H9 (cell line): Measurements from ENCODE around the gene ST7L. TPM values are rescaled to one million over a fixed set of nuclear protein-coding genes. Genes with fewer than 3 reads are reported as not detected.

Source experiments
- DNase-seq: peaks from one replicate; pipeline ENCODE4 v3.0.0-alpha.2; 2017
- H2AFZ ChIP-seq: one replicate; pipeline ENCODE4 v1.6.1; 2013; ENCODE audit warnings: mild to moderate bottlenecking, low read length, control low read depth, moderate library complexity
- H2AK5ac ChIP-seq: 2 replicates; pipeline ENCODE4 v1.6.1; 2013; ENCODE audit warnings: low read length, control low read depth, mixed read lengths; ENCODE audit not compliant: insufficient read length
- H2BK120ac ChIP-seq: one replicate; pipeline ENCODE4 v1.6.1; 2013; ENCODE audit warnings: low read depth, mild to moderate bottlenecking, low read length, control low read depth, inconsistent platforms; ENCODE audit not compliant: poor library complexity, severe bottlenecking
- H2BK12ac ChIP-seq: 2 replicates; pipeline ENCODE4 v1.6.1; 2013; ENCODE audit warnings: low read length, control low read depth, mixed read lengths, low read depth; ENCODE audit not compliant: insufficient read length
- H2BK15ac ChIP-seq: 2 replicates; pipeline ENCODE4 v1.6.1; 2013; ENCODE audit warnings: low read depth, low read length, control low read depth
- H2BK20ac ChIP-seq: one replicate; pipeline ENCODE4 v1.6.1; 2013; ENCODE audit warnings: low read depth, mild to moderate bottlenecking, low read length, control low read depth, inconsistent platforms; ENCODE audit not compliant: poor library complexity, severe bottlenecking
- H2BK5ac ChIP-seq: 2 replicates; pipeline ENCODE4 v1.6.1; 2013; ENCODE audit warnings: low read length, control low read depth, mixed read lengths; ENCODE audit not compliant: insufficient read length
- H3K14ac ChIP-seq: 2 replicates; pipeline ENCODE4 v1.6.1; 2013; ENCODE audit warnings: low read length, control low read depth; ENCODE audit not compliant: insufficient read depth
- H3K18ac ChIP-seq: 2 replicates; pipeline ENCODE4 v1.6.1; 2013; ENCODE audit warnings: low read depth, mild to moderate bottlenecking, mixed read lengths, low read length, control low read depth; ENCODE audit not compliant: insufficient read length
- H3K23ac ChIP-seq: 2 replicates; pipeline ENCODE4 v1.6.1; 2013; ENCODE audit warnings: low read length, control low read depth, mixed read lengths, low read depth; ENCODE audit not compliant: insufficient read length
- H3K23me2 ChIP-seq: 2 replicates; pipeline ENCODE4 v1.6.1; 2013; ENCODE audit warnings: low read depth, mild to moderate bottlenecking, mixed read lengths, low read length, control low read depth; ENCODE audit not compliant: insufficient read length, poor library complexity, severe bottlenecking
- H3K27ac ChIP-seq: 2 replicates; pipeline ENCODE4 v1.5.1; 2013; ENCODE audit warnings: low read length, control low read depth, mixed read lengths, low read depth; ENCODE audit not compliant: insufficient read length
- H3K27me3 ChIP-seq: 2 replicates; pipeline ENCODE4 v1.6.1; 2013; ENCODE audit warnings: low read length, control low read depth, inconsistent platforms; ENCODE audit not compliant: insufficient read depth
- H3K4ac ChIP-seq: 2 replicates; pipeline ENCODE4 v1.6.1; 2013; ENCODE audit warnings: low read depth, mild to moderate bottlenecking, control low read depth, inconsistent platforms, low read length, moderate library complexity
- H3K4me1 ChIP-seq: 2 replicates; pipeline ENCODE4 v1.6.1; 2013; ENCODE audit warnings: low read length, control low read depth, inconsistent platforms; ENCODE audit not compliant: insufficient read depth
- H3K4me2 ChIP-seq: 2 replicates; pipeline ENCODE4 v1.6.1; 2013; ENCODE audit warnings: low read length, control low read depth, mixed read lengths; ENCODE audit not compliant: insufficient read length, insufficient read depth
- H3K56ac ChIP-seq: 2 replicates; pipeline ENCODE4 v1.6.1; 2013; ENCODE audit warnings: low read depth, mild to moderate bottlenecking, mixed read lengths, low read length, control low read depth; ENCODE audit not compliant: insufficient read length
- H3K79me1 ChIP-seq: 2 replicates; pipeline ENCODE4 v1.6.1; 2013; ENCODE audit warnings: low read depth, mild to moderate bottlenecking, moderate library complexity, low read length, control low read depth, inconsistent platforms; ENCODE audit not compliant: insufficient read depth, poor library complexity, severe bottlenecking
- H3K79me2 ChIP-seq: 2 replicates; pipeline ENCODE4 v1.6.1; 2013; ENCODE audit warnings: low read length, control low read depth, inconsistent platforms; ENCODE audit not compliant: insufficient read depth
- H3K9ac ChIP-seq: 2 replicates; pipeline ENCODE4 v1.6.1; 2013; ENCODE audit warnings: low read length, control low read depth, mixed read lengths; ENCODE audit not compliant: insufficient read length; ENCODE audit errors: extremely low read depth
- H3K9me3 ChIP-seq: one replicate; pipeline ENCODE4 v1.6.1; 2013; ENCODE audit warnings: low read depth, low read length, inconsistent platforms; ENCODE audit not compliant: control insufficient read depth
- H3T11ph ChIP-seq: one replicate; pipeline ENCODE4 v1.6.1; 2013; ENCODE audit warnings: mild to moderate bottlenecking, low read length, control low read depth, inconsistent platforms
- H4K20me1 ChIP-seq: one replicate; pipeline ENCODE4 v1.6.1; 2013; ENCODE audit not compliant: control insufficient read depth, insufficient read length, insufficient read depth
- H4K5ac ChIP-seq: 2 replicates; pipeline ENCODE4 v1.6.1; 2013; ENCODE audit warnings: low read depth, mild to moderate bottlenecking, mixed read lengths, low read length, control low read depth; ENCODE audit not compliant: insufficient read length
- H4K8ac ChIP-seq: replicated peaks from 2 replicates; pipeline ENCODE4 v1.6.1; 2013; ENCODE audit warnings: low read length, control low read depth, mixed read lengths, low read depth; ENCODE audit not compliant: insufficient read length
- H4K91ac ChIP-seq: 2 replicates; pipeline ENCODE4 v1.6.1; 2013; ENCODE audit warnings: low read depth, mild to moderate bottlenecking, moderate library complexity, mixed read lengths, low read length, control low read depth; ENCODE audit not compliant: insufficient read length
- H3K27ac Mint-ChIP-seq, 3 experiments: 2 replicates in 2 of 3; 3 replicates in 1 of 3; pipeline ENCODE4 v1.8.0; 2020 to 2021; ENCODE audit warnings: mixed read lengths in 3 of 3, mild to moderate bottlenecking in 1 of 3, moderate library complexity in 1 of 3
- H3K27me3 Mint-ChIP-seq: 2 replicates; pipeline ENCODE4 v1.8.0; 2021; ENCODE audit warnings: low read depth, mild to moderate bottlenecking, moderate library complexity, mixed read lengths
- H3K36me3 Mint-ChIP-seq, 3 experiments: 2 replicates in 2 of 3; 3 replicates in 1 of 3; pipeline ENCODE4 v1.8.0; 2020 to 2021; ENCODE audit warnings: low read depth in 3 of 3, mixed read lengths in 3 of 3; ENCODE audit not compliant: insufficient read depth in 1 of 3
- H3K4me1 Mint-ChIP-seq, 2 experiments: 2 replicates each; pipeline ENCODE4 v1.8.0; 2020; ENCODE audit warnings: mixed read lengths in 2 of 2
- H3K4me3 Mint-ChIP-seq, 2 experiments: 2 replicates in 1 of 2; 3 replicates in 1 of 2; pipeline ENCODE4 v1.8.0; 2020 to 2021; ENCODE audit warnings: mild to moderate bottlenecking in 2 of 2, mixed read lengths in 2 of 2, moderate library complexity in 1 of 2
- H3K9me3 Mint-ChIP-seq, 2 experiments: 2 replicates in 1 of 2; 3 replicates in 1 of 2; pipeline ENCODE4 v1.8.0; 2020; ENCODE audit warnings: mild to moderate bottlenecking in 2 of 2, mixed read lengths in 2 of 2, moderate library complexity in 1 of 2
- CTCF ChIP-seq: fragments of 200-600 bp; sonication (generic); conservative IDR thresholded peaks from 3 replicates; pipeline ENCODE4 v1.8.0; 2021; ENCODE audit warnings: antibody characterized with exemption, mild to moderate bottlenecking
- WGBS: extraction: QIAGEN DNeasy Blood & Tissue Kit; methylation state at CpG from one replicate; pipeline ENCODE4 v1.1.7; 2013; ENCODE audit warnings: missing lambda C conversion rate, low lambda C conversion rate, mixed read lengths; ENCODE audit not compliant: insufficient read length; ENCODE audit errors: extremely low coverage; 5-methylcytosine and 5-hydroxymethylcytosine counted together
- total RNA-seq: library from RNA; stranded (reverse); gene quantifications from 2 replicates; pipeline ENCODE4 v1.2.1, GENCODE V29; 2021

Gene ST7L
- total RNA-seq, 1 experiment from 2014 or later = 16.0 TPM

GRCh38 chr1:112633628-112634027 lies 14.7 kb upstream of the ST7L start:
- no peak overlapping the region for H4K8ac ChIP-seq
- Mint-ChIP-seq H3K36me3 (peaks cover 3 to 13% (median 5%) of the 10 kb centered on the region in 3 experiments; a peak in 6 of 7 replicates), H3K27me3 (no peaks in the 10 kb centered on the region), H3K27ac (peak overlapping the region in 1 of 3 experiments; percentile 45; a peak in 1 of 7 replicates), H3K9me3 (0 out of 5 replicates have a peak, but pooled peaks cover 0 to 3% of the 10 kb centered on the region in 2 experiments), H3K4me3 (no peak overlapping the region), H3K4me1 (peaks cover 0 to 4% of the 10 kb centered on the region in 2 experiments; a peak in 1 of 4 replicates)
- H3K4me1 ChIP-seq = no peaks in the 10 kb centered on the region
- no peak overlapping the region for H2BK15ac ChIP-seq
- H2BK120ac ChIP-seq = no peak overlapping the region
- peaks cover 18% of the 10 kb centered on the region; the same call in 1 of the 2 replicates for H3K79me2 ChIP-seq
- H3K4me2 ChIP-seq = no peak overlapping the region
- no peak overlapping the region for H3T11ph ChIP-seq
- H3K14ac ChIP-seq = no peak overlapping the region
- no peak overlapping the region for H3K18ac ChIP-seq
- no peak for TF ChIP-seq CTCF
- H3K27me3 ChIP-seq = no peaks in the 10 kb centered on the region
- no peak overlapping the region for H4K91ac ChIP-seq
- H3K23me2 ChIP-seq = no peaks in the 10 kb centered on the region
- no peak overlapping the region for H3K23ac ChIP-seq
- H2BK12ac ChIP-seq = no peak overlapping the region
- H4K20me1 ChIP-seq = no peaks in the 10 kb centered on the region
- no peak overlapping the region for H2BK20ac ChIP-seq
- H3K56ac ChIP-seq = no peak overlapping the region
- H4K5ac ChIP-seq = no peak overlapping the region
- no peak overlapping the region for H3K4ac ChIP-seq
- no peak overlapping the region for H2BK5ac ChIP-seq
- H2AK5ac ChIP-seq = no peak overlapping the region
- no peak for DNase-seq
- no peaks in the 10 kb centered on the region for H3K9me3 ChIP-seq
- H2AFZ ChIP-seq = no peak overlapping the region
- WGBS = no CpG with 5 or more reads among the region's 2 CpGs
- peaks cover 4% of the 10 kb centered on the region for H3K79me1 ChIP-seq
- H3K27ac ChIP-seq = no peak overlapping the region
- H3K9ac ChIP-seq = no peak overlapping the region
